ENCODE results near the gene TRDN.
"Not testable (repeated sequence)": the region's sequence is repeated elsewhere in the genome, so short reads cannot be mapped to it uniquely, and the experiment has no call there.

Gene TRDN

GRCh38 chr6:123559816-123560215 lies 76.9 kb downstream of the TRDN start:
- not testable (repeated sequence) for DNase-seq

- DNase-seq: not testable (repeated sequence)
Measured at GRCh38 chr6:123557474-123557873, 79.3 kb downstream of the TRDN start.

GRCh38 chr6:123551939-123552707 lies 84.6 kb downstream of the TRDN start:
- peak; percentile 81 for DNase-seq

GRCh38 chr6:123550052-123550617 lies 86.6 kb downstream of the TRDN start:
- no peak for DNase-seq

GRCh38 chr6:123549476-123549875 lies 87.3 kb downstream of the TRDN start:
- DNase-seq: no peak

- DNase-seq: no peak
Measured at GRCh38 chr6:123547216-123547978, 89.4 kb downstream of the TRDN start.

GRCh38 chr6:123546537-123546936 lies 90.2 kb downstream of the TRDN start:
- no peak for DNase-seq

- no peak for DNase-seq
Measured at GRCh38 chr6:123541462-123541861, 95.3 kb downstream of the TRDN start.

- no peak for DNase-seq
Measured at GRCh38 chr6:123533862-123534648, 102.7 kb downstream of the TRDN start.

- DNase-seq: no peak
Measured at GRCh38 chr6:123529843-123530242, 106.9 kb downstream of the TRDN start.

GRCh38 chr6:123529058-123529457 lies 107.7 kb downstream of the TRDN start:
- DNase-seq: peak; percentile 91

GRCh38 chr6:123527406-123527805 lies 109.3 kb downstream of the TRDN start:
- no peak for DNase-seq

- DNase-seq: no peak
Measured at GRCh38 chr6:123526128-123526527, 110.6 kb downstream of the TRDN start.

- DNase-seq: no peak
Measured at GRCh38 chr6:123524781-123525180, 112.0 kb downstream of the TRDN start.

GRCh38 chr6:123520217-123520616 lies 116.5 kb downstream of the TRDN start:
- DNase-seq: no peak

- no peak for DNase-seq
Measured at GRCh38 chr6:123519189-123519505, 117.6 kb downstream of the TRDN start.

GRCh38 chr6:123518441-123519188 lies 118.1 kb downstream of the TRDN start:
- DNase-seq: no peak

GRCh38 chr6:123515715-123516114 lies 121.0 kb downstream of the TRDN start:
- no peak for DNase-seq

- DNase-seq: no peak
Measured at GRCh38 chr6:123509112-123509511, 127.6 kb downstream of the TRDN start.

GRCh38 chr6:123508290-123508689 lies 128.5 kb downstream of the TRDN start:
- DNase-seq: no peak

GRCh38 chr6:123507582-123507981 lies 129.2 kb downstream of the TRDN start:
- no peak for DNase-seq

GRCh38 chr6:123503619-123504018 lies 133.1 kb downstream of the TRDN start:
- no peak for DNase-seq

GRCh38 chr6:123497025-123497424 lies 139.7 kb downstream of the TRDN start:
- DNase-seq: no peak
